HepG2 (cell line): ENCODE measurements around the gene IL1R1. TPM values are rescaled to one million over a fixed set of nuclear protein-coding genes. Genes with fewer than 3 reads are reported as not detected.

ENCODE experiments used
- EEA1 ChIP-seq: sonication (generic); formaldehyde crosslinking; IDR thresholded peaks from 2 replicates; pipeline ENCODE4 v1.5.1; 2020; ENCODE audit warnings: mild to moderate bottlenecking, missing genetic modification reagents, borderline replicate concordance
- ELF4 ChIP-seq: sonication (generic); formaldehyde crosslinking; IDR thresholded peaks from 2 replicates; pipeline ENCODE4 v1.5.0; 2020; ENCODE audit warnings: missing genetic modification reagents, mild to moderate bottlenecking, moderate library complexity, borderline replicate concordance
- HNRNPK ChIP-seq: fragments of 200-400 bp; formaldehyde crosslinking; IDR thresholded peaks from 2 replicates; pipeline ENCODE4 v1.6.1; 2018; ENCODE audit warnings: low read length, low read depth, moderate library complexity, mild to moderate bottlenecking; ENCODE audit not compliant: poor library complexity, severe bottlenecking
- KDM1A ChIP-seq: IDR thresholded peaks from 2 replicates; pipeline ENCODE4 v1.6.1; 2016; ENCODE audit warnings: missing compliant biosample characterization
- KLF15 ChIP-seq: sonication (generic); formaldehyde crosslinking; IDR thresholded peaks from 2 replicates; pipeline ENCODE4 v1.8.1; 2023; ENCODE audit warnings: borderline replicate concordance, mild to moderate bottlenecking, inconsistent platforms, missing genetic modification reagents, mixed read lengths
- MYNN ChIP-seq: sonication (generic); formaldehyde crosslinking; IDR thresholded peaks from 2 replicates; pipeline ENCODE4 v1.4.0; 2020; ENCODE audit warnings: mild to moderate bottlenecking, low read depth, missing genetic modification reagents
- NCOR1 ChIP-seq: fragments of 200-600 bp; sonication (generic); IDR thresholded peaks from 2 replicates; pipeline ENCODE4 v1.7.0; 2017; ENCODE audit warnings: antibody characterized with exemption, low read length, borderline replicate concordance
- NFE2L1 ChIP-seq: sonication (generic); formaldehyde crosslinking; IDR thresholded peaks from 2 replicates; pipeline ENCODE4 v1.4.0; 2020; ENCODE audit warnings: missing genetic modification reagents, mild to moderate bottlenecking, borderline replicate concordance
- PTBP1 ChIP-seq: fragments of 200-400 bp; formaldehyde crosslinking; IDR thresholded peaks from 2 replicates; pipeline ENCODE4 v1.6.1; 2018; ENCODE audit warnings: low read length, low read depth; ENCODE audit not compliant: poor library complexity, severe bottlenecking
- RCOR2 ChIP-seq: IDR thresholded peaks from 2 replicates; pipeline ENCODE4 v1.6.1; 2016; ENCODE audit warnings: missing biosample characterization, missing genetic modification reagents
- SMAD3 ChIP-seq: sonication (generic); formaldehyde crosslinking; IDR thresholded peaks from 2 replicates; pipeline ENCODE4 v1.4.0; 2020; ENCODE audit warnings: missing genetic modification reagents
- SOX5 ChIP-seq: IDR thresholded peaks from 2 replicates; pipeline ENCODE4 v1.6.1; 2016; ENCODE audit warnings: borderline replicate concordance
- SP2 ChIP-seq: sonication (generic); formaldehyde crosslinking; IDR thresholded peaks from 2 replicates; pipeline ENCODE4 v1.5.1; 2020; ENCODE audit warnings: mild to moderate bottlenecking, missing genetic modification reagents
- SRSF1 ChIP-seq: fragments of 200-400 bp; formaldehyde crosslinking; optimal IDR thresholded peaks from 2 replicates; pipeline ENCODE3; 2017; ENCODE audit warnings: mild to moderate bottlenecking, low read depth, low read length, moderate library complexity
- TMF1 ChIP-seq: sonication (generic); formaldehyde crosslinking; IDR thresholded peaks from 2 replicates; pipeline ENCODE4 v1.8.1; 2022; ENCODE audit warnings: low read depth, missing genetic modification reagents
- ZFX ChIP-seq: sonication (generic); formaldehyde crosslinking; IDR thresholded peaks from 2 replicates; pipeline ENCODE4 v1.4.0; 2020; ENCODE audit warnings: mild to moderate bottlenecking, low read depth, missing genetic modification reagents, moderate library complexity
- ZNF331 ChIP-seq: sonication (generic); formaldehyde crosslinking; IDR thresholded peaks from 2 replicates; pipeline ENCODE4 v1.4.0; 2020; ENCODE audit warnings: missing genetic modification reagents
- ZNF547 ChIP-seq: sonication (generic); formaldehyde crosslinking; IDR thresholded peaks from 2 replicates; pipeline ENCODE4 v1.5.1; 2020; ENCODE audit warnings: mild to moderate bottlenecking, missing genetic modification reagents
- ZNF749 ChIP-seq: sonication (generic); formaldehyde crosslinking; IDR thresholded peaks from 2 replicates; pipeline ENCODE4 v1.8.0; 2022; ENCODE audit warnings: mild to moderate bottlenecking, missing genetic modification reagents, moderate library complexity, borderline replicate concordance
- ZNF75D ChIP-seq: sonication (generic); formaldehyde crosslinking; IDR thresholded peaks from 2 replicates; pipeline ENCODE4 v1.8.1; 2023; ENCODE audit warnings: missing genetic modification reagents, mild to moderate bottlenecking, borderline replicate concordance
- polyA plus RNA-seq, 8 experiments: library from polyadenylated mRNA; depleted of rRNA in 3 of 8; stranded (reverse) in 7 of 8; unstranded in 1 of 8; fragments of >200 nt; fragmentation: Illumina TruSeq in 4 of 8; extraction: Trizol in 4 of 8; gene quantifications; 2 replicates each; pipeline versions ENCODE4 v1.2.1 to v1.2.3, GENCODE V29; 2011 to 2016; ENCODE audit warnings: low read depth in 4 of 8, missing spikeins in 1 of 8, mixed read lengths in 1 of 8; ENCODE audit not compliant: insufficient read depth in 1 of 8
- total RNA-seq, 5 experiments: library from RNA; depleted of rRNA; stranded (reverse); fragments of >200 nt; fragmentation: Illumina TruSeq; extraction: Trizol; gene quantifications; 2 replicates each; pipeline ENCODE4 v1.2.3, GENCODE V29; 2016; ENCODE audit warnings: low read depth in 1 of 5
- TF ChIP-seq, protein P1 (sequence below): IDR thresholded peaks from 2 replicates; pipeline ENCODE4 v1.4.0; 2020; ENCODE audit warnings: mild to moderate bottlenecking, missing genetic modification reagents
- TF ChIP-seq, protein P2 (sequence below): sonication (generic); formaldehyde crosslinking; IDR thresholded peaks from 2 replicates; pipeline ENCODE4 v1.5.0; 2020; ENCODE audit warnings: missing genetic modification reagents, mild to moderate bottlenecking, borderline replicate concordance
- TF ChIP-seq, protein P3 (sequence below): IDR thresholded peaks from 2 replicates; pipeline ENCODE4 v1.6.1; 2016; ENCODE audit warnings: low read depth

The IL1R1 gene
- total and polyA plus RNA-seq, 2 of the 13 experiments (the other 11 are each of a cell fraction or from before 2014, with no cell fraction given), result 38.0 to 93.1 TPM

DNA sequence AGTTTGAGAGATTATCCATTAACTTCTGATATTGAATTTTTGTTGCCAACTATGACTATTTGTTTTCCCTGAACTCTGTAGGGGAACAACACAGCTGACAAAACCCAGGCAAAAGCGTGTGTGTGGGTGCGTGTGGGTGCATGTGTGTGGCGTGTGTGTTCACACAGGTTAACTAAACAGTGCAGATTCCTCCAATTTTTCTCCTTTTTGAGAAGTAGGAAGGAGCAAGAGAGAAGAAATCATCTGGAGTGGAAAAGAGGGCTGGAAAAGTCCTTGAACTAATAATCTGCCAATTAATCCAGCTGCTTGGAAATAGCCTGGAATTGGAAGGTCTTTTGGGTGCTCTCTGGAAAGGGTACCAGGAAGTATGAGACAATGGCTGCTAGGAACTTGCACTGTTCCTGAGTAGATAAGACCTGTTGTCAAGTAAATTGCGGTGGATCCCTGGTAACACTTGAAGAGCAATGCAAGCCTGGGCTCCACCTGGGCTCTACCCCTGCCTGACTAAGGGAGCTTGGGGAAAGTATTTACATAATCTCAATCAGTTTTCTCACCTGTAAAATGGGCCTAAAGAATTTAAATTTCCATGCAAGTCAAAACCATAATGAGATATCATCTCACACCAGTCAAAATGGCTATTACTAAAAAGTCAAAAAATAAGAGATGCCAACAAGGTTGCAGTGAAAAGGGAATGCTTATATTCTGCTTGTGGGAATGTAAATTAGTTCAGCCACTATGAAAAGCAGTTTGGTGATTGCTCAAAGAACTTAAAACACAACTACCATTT lies 40.5 kb upstream of the IL1R1 start (continued):
- TF ChIP-seq RCOR2 (no peak; the same call in none of the 2 replicates), SMAD3 (no peak; the same call in none of the 2 replicates), NFE2L1 (no peak), PTBP1 (no peak), NCOR1 (peak; percentile 68; the same call in 1 of the 2 replicates), MYNN (CRISPR knock-in tag) (no peak), ZNF547 (CRISPR knock-in tag) (no peak), ZNF331 (no peak), SRSF1 (no peak), EEA1 (CRISPR knock-in tag) (no peak), KDM1A (CRISPR knock-in tag) (peak; percentile 45; the same call in 1 of the 2 replicates), ZFX (CRISPR knock-in tag) (no peak), TMF1 (CRISPR knock-in tag) (no peak), KLF15 (CRISPR knock-in tag) (no peak), SOX5 (no peak), HNRNPK (no peak), ZNF75D (CRISPR knock-in tag) (no peak), ELF4 (CRISPR knock-in tag) (no peak), SP2 (no peak), ZNF749 (CRISPR knock-in tag) (no peak)
- TF ChIP-seq, protein P1, sequence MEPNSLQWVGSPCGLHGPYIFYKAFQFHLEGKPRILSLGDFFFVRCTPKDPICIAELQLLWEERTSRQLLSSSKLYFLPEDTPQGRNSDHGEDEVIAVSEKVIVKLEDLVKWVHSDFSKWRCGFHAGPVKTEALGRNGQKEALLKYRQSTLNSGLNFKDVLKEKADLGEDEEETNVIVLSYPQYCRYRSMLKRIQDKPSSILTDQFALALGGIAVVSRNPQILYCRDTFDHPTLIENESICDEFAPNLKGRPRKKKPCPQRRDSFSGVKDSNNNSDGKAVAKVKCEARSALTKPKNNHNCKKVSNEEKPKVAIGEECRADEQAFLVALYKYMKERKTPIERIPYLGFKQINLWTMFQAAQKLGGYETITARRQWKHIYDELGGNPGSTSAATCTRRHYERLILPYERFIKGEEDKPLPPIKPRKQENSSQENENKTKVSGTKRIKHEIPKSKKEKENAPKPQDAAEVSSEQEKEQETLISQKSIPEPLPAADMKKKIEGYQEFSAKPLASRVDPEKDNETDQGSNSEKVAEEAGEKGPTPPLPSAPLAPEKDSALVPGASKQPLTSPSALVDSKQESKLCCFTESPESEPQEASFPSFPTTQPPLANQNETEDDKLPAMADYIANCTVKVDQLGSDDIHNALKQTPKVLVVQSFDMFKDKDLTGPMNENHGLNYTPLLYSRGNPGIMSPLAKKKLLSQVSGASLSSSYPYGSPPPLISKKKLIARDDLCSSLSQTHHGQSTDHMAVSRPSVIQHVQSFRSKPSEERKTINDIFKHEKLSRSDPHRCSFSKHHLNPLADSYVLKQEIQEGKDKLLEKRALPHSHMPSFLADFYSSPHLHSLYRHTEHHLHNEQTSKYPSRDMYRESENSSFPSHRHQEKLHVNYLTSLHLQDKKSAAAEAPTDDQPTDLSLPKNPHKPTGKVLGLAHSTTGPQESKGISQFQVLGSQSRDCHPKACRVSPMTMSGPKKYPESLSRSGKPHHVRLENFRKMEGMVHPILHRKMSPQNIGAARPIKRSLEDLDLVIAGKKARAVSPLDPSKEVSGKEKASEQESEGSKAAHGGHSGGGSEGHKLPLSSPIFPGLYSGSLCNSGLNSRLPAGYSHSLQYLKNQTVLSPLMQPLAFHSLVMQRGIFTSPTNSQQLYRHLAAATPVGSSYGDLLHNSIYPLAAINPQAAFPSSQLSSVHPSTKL (CRISPR knock-in tag), result 0 out of 2 replicates have a peak, but pooled peaks have one; percentile 40
- TF ChIP-seq, protein P2, sequence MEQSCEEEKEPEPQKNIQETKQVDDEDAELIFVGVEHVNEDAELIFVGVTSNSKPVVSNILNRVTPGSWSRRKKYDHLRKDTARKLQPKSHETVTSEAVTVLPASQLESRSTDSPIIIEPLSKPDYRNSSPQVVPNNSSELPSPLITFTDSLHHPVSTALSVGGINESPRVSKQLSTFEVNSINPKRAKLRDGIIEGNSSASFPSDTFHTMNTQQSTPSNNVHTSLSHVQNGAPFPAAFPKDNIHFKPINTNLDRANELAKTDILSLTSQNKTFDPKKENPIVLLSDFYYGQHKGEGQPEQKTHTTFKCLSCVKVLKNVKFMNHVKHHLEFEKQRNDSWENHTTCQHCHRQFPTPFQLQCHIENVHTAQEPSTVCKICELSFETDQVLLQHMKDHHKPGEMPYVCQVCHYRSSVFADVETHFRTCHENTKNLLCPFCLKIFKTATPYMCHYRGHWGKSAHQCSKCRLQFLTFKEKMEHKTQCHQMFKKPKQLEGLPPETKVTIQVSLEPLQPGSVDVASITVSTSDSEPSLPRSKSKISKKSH (CRISPR knock-in tag), result no peak
- TF ChIP-seq, protein P3, sequence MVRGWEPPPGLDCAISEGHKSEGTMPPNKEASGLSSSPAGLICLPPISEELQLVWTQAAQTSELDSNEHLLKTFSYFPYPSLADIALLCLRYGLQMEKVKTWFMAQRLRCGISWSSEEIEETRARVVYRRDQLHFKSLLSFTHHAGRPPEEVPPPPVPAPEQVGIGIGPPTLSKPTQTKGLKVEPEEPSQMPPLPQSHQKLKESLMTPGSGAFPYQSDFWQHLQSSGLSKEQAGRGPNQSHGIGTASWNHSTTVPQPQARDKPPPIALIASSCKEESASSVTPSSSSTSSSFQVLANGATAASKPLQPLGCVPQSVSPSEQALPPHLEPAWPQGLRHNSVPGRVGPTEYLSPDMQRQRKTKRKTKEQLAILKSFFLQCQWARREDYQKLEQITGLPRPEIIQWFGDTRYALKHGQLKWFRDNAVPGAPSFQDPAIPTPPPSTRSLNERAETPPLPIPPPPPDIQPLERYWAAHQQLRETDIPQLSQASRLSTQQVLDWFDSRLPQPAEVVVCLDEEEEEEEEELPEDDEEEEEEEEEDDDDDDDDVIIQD (CRISPR knock-in tag), result no peak
